A549 (cell line): ENCODE data around the gene NGFR. TPM values are rescaled to one million over a fixed set of nuclear protein-coding genes. Genes with fewer than 3 reads are reported as not detected.

Source experiments
- ATAC-seq, 2 experiments: fragments of 200-7000 bp in 1 of 2; fragments of >200 bp in 1 of 2; cut with Nextera tagmentation in 1 of 2; cut with Tn5 transposase in 1 of 2; 3 replicates each; pipeline versions ENCODE4 v1.8.0 to v1.9.1; 2018 to 2020; ENCODE audit warnings: mild to moderate bottlenecking in 1 of 2, moderate library complexity in 1 of 2
- CTCF ChIA-PET: fragments of 300-600 bp; sonication (Branson Sonifier 250); formaldehyde crosslinking; extraction: SDS; loops from one replicate; lab custom pipeline; 2021; ENCODE audit warnings: antibody characterized with exemption, inconsistent platforms; lab: Yijun Ruan, JAX
- POLR2A ChIA-PET: fragments of 350-600 bp; formaldehyde crosslinking; extraction: SDS; loops from one replicate; lab custom pipeline; 2021; ENCODE audit warnings: antibody characterized with exemption, inconsistent platforms; lab: Yijun Ruan, JAX
- DNase-seq, 2 experiments: peaks; one replicate each; pipeline versions ENCODE4 v3.0.0 to v3.0.0-alpha.2; 2011 to 2016; ENCODE audit warnings: low read depth in 1 of 2, low spot score in 1 of 2
- FAIRE-seq: peaks from 2 replicates; lab custom pipeline; 2011; peaks lifted over from hg19 to GRCh38; lab: Jason Lieb, UNC
- H3K27ac ChIP-seq, 2 experiments: fragments of >200 bp; sonication (Bioruptor Twin); formaldehyde crosslinking; 3 replicates each; pipeline ENCODE4 v1.5.1; 2016 to 2017
- H3K4me1 ChIP-seq: fragments of >200 bp; sonication (Bioruptor Twin); formaldehyde crosslinking; 3 replicates; pipeline ENCODE4 v1.6.1; 2016
- H3K4me2 ChIP-seq: fragments of >200 bp; sonication (Bioruptor Twin); formaldehyde crosslinking; 3 replicates; pipeline ENCODE4 v1.6.1; 2016
- H3K4me3 ChIP-seq: fragments of >200 bp; sonication (Bioruptor Twin); formaldehyde crosslinking; 3 replicates; pipeline ENCODE4 v1.5.1; 2016
- H3K9me3 ChIP-seq: fragments of >200 bp; sonication (Bioruptor Twin); formaldehyde crosslinking; 3 replicates; pipeline ENCODE4 v1.6.1; 2016
- ATOH8 ChIP-seq: fragments of 250-450 bp; sonication (Bioruptor Pico); IDR thresholded peaks from 2 replicates; pipeline ENCODE4 v1.5.0; 2020; ENCODE audit warnings: low read depth, mild to moderate bottlenecking, moderate library complexity
- BHLHE40 ChIP-seq: IDR thresholded peaks from 2 replicates; pipeline ENCODE4 v1.6.1; 2012; ENCODE audit warnings: low read depth, low read length, inconsistent platforms
- CBX8 ChIP-seq: fragments of 200-600 bp; sonication (generic); IDR thresholded peaks from 2 replicates; pipeline ENCODE4 v1.6.1; 2016
- EHMT2 ChIP-seq: fragments of 200-600 bp; sonication (generic); IDR thresholded peaks from 2 replicates; pipeline ENCODE4 v1.6.1; 2016; ENCODE audit warnings: antibody characterized with exemption, low read depth, mild to moderate bottlenecking, moderate library complexity
- ELK1 ChIP-seq: fragments of 150-350 bp; IDR thresholded peaks from 2 replicates; pipeline ENCODE4 v1.6.1; 2014; ENCODE audit warnings: low read depth, mild to moderate bottlenecking, low read length
- EP300 ChIP-seq, 2 experiments: fragments of >200 bp; sonication (Bioruptor Twin); formaldehyde crosslinking; IDR thresholded peaks; 2 replicates in 1 of 2; 3 replicates in 1 of 2; pipeline ENCODE4 v1.6.1; 2016 to 2017
- FOSB ChIP-seq: fragments of 250-450 bp; sonication (Bioruptor Pico); IDR thresholded peaks from 2 replicates; pipeline ENCODE4 v1.5.0; 2020; ENCODE audit warnings: mild to moderate bottlenecking, moderate library complexity
- GATA3 ChIP-seq: IDR thresholded peaks from 2 replicates; pipeline ENCODE4 v1.6.1; 2012; ENCODE audit warnings: borderline replicate concordance
- HES2 ChIP-seq: fragments of >200 bp; sonication (Bioruptor Twin); formaldehyde crosslinking; IDR thresholded peaks from 2 replicates; pipeline ENCODE4 v1.6.1; 2016
- HMGXB4 ChIP-seq: fragments of 250-450 bp; sonication (Bioruptor Pico); IDR thresholded peaks from 2 replicates; pipeline ENCODE4 v1.5.0; 2021; ENCODE audit warnings: mild to moderate bottlenecking, moderate library complexity, borderline replicate concordance
- HOXA7 ChIP-seq: fragments of 250-450 bp; sonication (Bioruptor Pico); IDR thresholded peaks from 2 replicates; pipeline ENCODE4 v1.5.0; 2020; ENCODE audit warnings: mild to moderate bottlenecking, moderate library complexity
- POLR2AphosphoS2 ChIP-seq: conservative IDR thresholded peaks from 2 replicates; pipeline ENCODE4 v1.6.1; 2012; ENCODE audit warnings: low read length, improper control_type of control experiment, inconsistent platforms
- RAD21 ChIP-seq, 2 experiments: fragments of >200 bp in 1 of 2; sonication (Bioruptor Twin) in 1 of 2; formaldehyde crosslinking in 1 of 2; IDR thresholded peaks in 1 of 2; conservative IDR thresholded peaks in 1 of 2; 2 replicates in 1 of 2; 3 replicates in 1 of 2; pipeline ENCODE4 v1.6.1; 2012 to 2018; ENCODE audit warnings: inconsistent platforms in 1 of 2
- RCOR1 ChIP-seq: fragments of 150-350 bp; IDR thresholded peaks from 2 replicates; pipeline ENCODE4 v1.6.1; 2014; ENCODE audit warnings: antibody characterized with exemption, low read length, low read depth
- REST ChIP-seq: fragments of 200-600 bp; sonication (generic); IDR thresholded peaks from 2 replicates; pipeline ENCODE4 v1.6.1; 2016; ENCODE audit warnings: antibody characterized with exemption, mild to moderate bottlenecking, moderate library complexity
- TFCP2L1 ChIP-seq: fragments of 250-450 bp; sonication (Bioruptor Pico); IDR thresholded peaks from 2 replicates; pipeline ENCODE4 v1.5.0; 2021; ENCODE audit warnings: mild to moderate bottlenecking
- USF2 ChIP-seq: fragments of 450-650 bp; IDR thresholded peaks from 2 replicates; pipeline ENCODE4 v1.6.1; 2014; ENCODE audit warnings: antibody characterized with exemption
- ZFP36 ChIP-seq: fragments of 450-650 bp; IDR thresholded peaks from 2 replicates; pipeline ENCODE4 v1.6.1; 2014; ENCODE audit warnings: borderline replicate concordance; ENCODE audit not compliant: partially characterized antibody
- WGBS: methylation state at CpG from one replicate; pipeline ENCODE4 v1.1.6; 2017; ENCODE audit errors: missing lambda C conversion rate; 5-methylcytosine and 5-hydroxymethylcytosine counted together
- polyA plus RNA-seq, 4 experiments: library from polyadenylated mRNA; depleted of rRNA in 3 of 4; stranded (reverse); fragments of >200 nt; fragmentation: RNase III in 1 of 4; extraction: RNeasy Plus Mini Kit Qiagen cat#74134 plus additional on column Dnase treatment in 1 of 4; gene quantifications; 2 replicates in 3 of 4; 3 replicates in 1 of 4; pipeline ENCODE4 v1.2.3, GENCODE V29; 2011 to 2017

The NGFR gene
- polyA plus RNA-seq, 2 of the 4 experiments (the other 2 are of a cell fraction) = 0.13 to 0.18 TPM

GRCh38 chr17:49508866-49509587 lies 13.9 kb downstream of the NGFR start:
- ATAC-seq = no peak
- TF ChIP-seq HES2 (no peak), BHLHE40 (no peak), RAD21 (conservative IDR thresholded peaks at IDR 0.05 in 1 of 2, IDR thresholded peaks at IDR 0.05 in 1 of 2) (no peak), ZFP36 (no peak), RCOR1 (no peak), FOSB (CRISPR knock-in tag) (no peak), ATOH8 (CRISPR knock-in tag) (no peak), HOXA7 (CRISPR knock-in tag) (no peak), POLR2AphosphoS2 (no peak), EHMT2 (no peak), GATA3 (no peak), REST (no peak), ELK1 (no peak), USF2 (no peak), TFCP2L1 (no peak), EP300 (IDR thresholded peaks at IDR 0.05) (no peak), CBX8 (no peak), HMGXB4 (CRISPR knock-in tag) (no peak)
- TF ChIP-seq, all 56 proteins: peak for 0
- no peak overlapping the region for H3K4me3 ChIP-seq
- ChIA-PET CTCF (interaction anchor here (0.6 to 15.6 kb wide), 11 partner anchors 11 to 549 kb away, joined by 3 to 214 read pairs (median 3); partner anchors contain the start of gene NGFR), POLR2A (no interaction called here)
- peak overlapping the region; percentile 67 for H3K4me2 ChIP-seq
- no peaks in the 10 kb centered on the region for H3K9me3 ChIP-seq
- 66% methylated on average over 8 of the region's 8 CpGs for WGBS
- no peak for DNase-seq
- FAIRE-seq = no peak
- peaks cover 13% of the 10 kb centered on the region for H3K4me1 ChIP-seq
- H3K27ac ChIP-seq = peak overlapping the region in 1 of 2 experiments; percentile 40; a peak in 2 of 6 replicates
